Stomach (tissue), 9 donors: ENCODE data around the gene COL23A1. TPM values are rescaled to one million over a fixed set of nuclear protein-coding genes. Genes with fewer than 3 reads are reported as not detected.

ENCODE experiments used
- DNase-seq, 2 donors: peaks; one replicate each; pipeline versions ENCODE4 v3.0.0 to v3.0.0-alpha.2; 2013 to 2019
- H3K27ac ChIP-seq, 5 donors: fragments of 200-600 bp in 4 of 5; sonication (generic) in 4 of 5; one replicate each; pipeline ENCODE4 v1.5.1; 2013 to 2019; ENCODE audit warnings: mild to moderate bottlenecking in 1 of 5, moderate library complexity in 1 of 5
- H3K27me3 ChIP-seq, 3 donors: fragments of 200-600 bp; sonication (generic); one replicate each; pipeline ENCODE4 v1.5.1; 2017 to 2019; ENCODE audit warnings: mixed run types in 1 of 3
- H3K36me3 ChIP-seq, 4 donors: fragments of 200-600 bp; sonication (generic); 1 replicate in 3 of 4; 2 replicates in 1 of 4; pipeline ENCODE4 v1.5.1; 2016 to 2019
- H3K4me1 ChIP-seq, 4 donors: fragments of 200-600 bp; sonication (generic); one replicate each; pipeline ENCODE4 v1.5.1; 2016 to 2019
- H3K4me3 ChIP-seq, 4 donors: fragments of 200-600 bp; sonication (generic) in 3 of 4; one replicate each; pipeline ENCODE4 v1.5.1; 2016 to 2019; ENCODE audit warnings: mild to moderate bottlenecking in 1 of 4
- H3K9me3 ChIP-seq, 4 donors: fragments of 200-600 bp; sonication (generic); one replicate each; pipeline ENCODE4 v1.5.1; 2016 to 2019
- CTCF ChIP-seq, 7 experiments: fragments of 450-650 bp in 4 of 7; fragments of 200-600 bp in 3 of 7; sonication (generic) in 3 of 7; IDR thresholded peaks; one replicate each; pipeline ENCODE4 v1.5.1; 2016 to 2019; ENCODE audit warnings: antibody characterized with exemption in 7 of 7, control low read depth in 2 of 7, mild to moderate bottlenecking in 1 of 7
- EP300 ChIP-seq: sonication (generic); formaldehyde crosslinking; IDR thresholded peaks from one replicate; pipeline ENCODE4 v1.6.1; 2017; ENCODE audit warnings: antibody characterized with exemption
- POLR2A ChIP-seq, 4 donors: fragments of 450-650 bp; IDR thresholded peaks; one replicate each; pipeline ENCODE4 v1.6.1; 2016; ENCODE audit warnings: antibody characterized with exemption in 4 of 4, control low read depth in 2 of 4, mild to moderate bottlenecking in 1 of 4, moderate library complexity in 1 of 4
- POLR2AphosphoS5 ChIP-seq, 3 donors: sonication (generic); formaldehyde crosslinking; IDR thresholded peaks; one replicate each; pipeline ENCODE4 v1.6.1; 2016; ENCODE audit warnings: antibody characterized with exemption in 3 of 3
- WGBS, 5 donors: extraction: QIAGEN DNeasy Blood & Tissue Kit in 3 of 5; methylation state at CpG; one replicate each; pipeline versions ENCODE4 v1.1.5 to v1.1.7; 2013 to 2018; 5-methylcytosine and 5-hydroxymethylcytosine counted together
- intact Hi-C: fragments of 100-400 bp; cut with DNase I; formaldehyde crosslinking; loops from one replicate; pipeline ENCODE4 v1.15.1; 2023; ENCODE audit warnings: low total_unique reads
- polyA plus RNA-seq, 3 donors: library from polyadenylated mRNA; stranded (reverse); fragments of 200-250 nt; gene quantifications; one replicate each; pipeline ENCODE4 v1.2.3, GENCODE V29; 2013
- total RNA-seq, 5 donors: library from RNA; depleted of rRNA; stranded (reverse); fragments of >200 nt; gene quantifications; one replicate each; pipeline versions ENCODE4 v1.1.0 to v1.2.3, GENCODE V29; 2014 to 2016
- donor health status: healthy with polysubstance abuse.
- donor health status: Bipolar disorder and iron deficiency.
- donor health status: healthy.

COL23A1 gene
- total and polyA plus RNA-seq, 8 donors = under 0.01 to 7.0 (median 1.4) TPM

- Histone ChIP-seq H3K27me3 (peaks cover 0 to 48% (median 12%) of the 10 kb centered on the region in 3 donors), H3K27ac (no peak overlapping the region), H3K4me1 (peaks cover 0 to 7% (median 6%) of the 10 kb centered on the region in 4 donors), H3K36me3 (no peaks in the 10 kb centered on the region), H3K9me3 (peaks cover 4 to 13% (median 8%) of the 10 kb centered on the region in 4 donors), H3K4me3 (no peak overlapping the region)
- WGBS, 5 donors = 69 to 78% (median 75%) methylated on average over 9 of the region's 9 CpGs
- intact Hi-C loops = loop anchor here (10.0 kb wide), 1 partner anchor 307 kb away; no protein-coding TSS in a partner anchor
- no peak for TF ChIP-seq EP300
- no peak for TF ChIP-seq CTCF (IDR thresholded peaks at IDR 0.05)
- TF ChIP-seq POLR2AphosphoS5 (IDR thresholded peaks at IDR 0.05) = no peak
- no peak for TF ChIP-seq POLR2A (IDR thresholded peaks at IDR 0.05)
- no peak for DNase-seq
Measured at GRCh38 chr5:178277346-178277745, 312.8 kb downstream of the COL23A1 start.

GRCh38 chr5:178274781-178275537 lies 315.2 kb downstream of the COL23A1 start:
- Histone ChIP-seq H3K9me3 (peaks cover 4 to 13% (median 8%) of the 10 kb centered on the region in 4 donors), H3K27me3 (peaks cover 0 to 48% (median 12%) of the 10 kb centered on the region in 3 donors), H3K27ac (no peak overlapping the region), H3K36me3 (no peaks in the 10 kb centered on the region), H3K4me3 (no peak overlapping the region), H3K4me1 (peaks cover 0 to 4% (median 3%) of the 10 kb centered on the region in 4 donors)
- TF ChIP-seq CTCF (IDR thresholded peaks at IDR 0.05) (no peak), POLR2AphosphoS5 (IDR thresholded peaks at IDR 0.05) (no peak), POLR2A (IDR thresholded peaks at IDR 0.05) (no peak), EP300 (no peak)
- intact Hi-C loops = loop anchor here (10.0 kb wide), 1 partner anchor 310 kb away; no protein-coding TSS in a partner anchor
- 76 to 88% (median 83%) methylated on average over 17 to 20 of the region's 20 CpGs for WGBS, 5 donors
- peak in 1 of 2 donors; percentile 41 for DNase-seq

DNA sequence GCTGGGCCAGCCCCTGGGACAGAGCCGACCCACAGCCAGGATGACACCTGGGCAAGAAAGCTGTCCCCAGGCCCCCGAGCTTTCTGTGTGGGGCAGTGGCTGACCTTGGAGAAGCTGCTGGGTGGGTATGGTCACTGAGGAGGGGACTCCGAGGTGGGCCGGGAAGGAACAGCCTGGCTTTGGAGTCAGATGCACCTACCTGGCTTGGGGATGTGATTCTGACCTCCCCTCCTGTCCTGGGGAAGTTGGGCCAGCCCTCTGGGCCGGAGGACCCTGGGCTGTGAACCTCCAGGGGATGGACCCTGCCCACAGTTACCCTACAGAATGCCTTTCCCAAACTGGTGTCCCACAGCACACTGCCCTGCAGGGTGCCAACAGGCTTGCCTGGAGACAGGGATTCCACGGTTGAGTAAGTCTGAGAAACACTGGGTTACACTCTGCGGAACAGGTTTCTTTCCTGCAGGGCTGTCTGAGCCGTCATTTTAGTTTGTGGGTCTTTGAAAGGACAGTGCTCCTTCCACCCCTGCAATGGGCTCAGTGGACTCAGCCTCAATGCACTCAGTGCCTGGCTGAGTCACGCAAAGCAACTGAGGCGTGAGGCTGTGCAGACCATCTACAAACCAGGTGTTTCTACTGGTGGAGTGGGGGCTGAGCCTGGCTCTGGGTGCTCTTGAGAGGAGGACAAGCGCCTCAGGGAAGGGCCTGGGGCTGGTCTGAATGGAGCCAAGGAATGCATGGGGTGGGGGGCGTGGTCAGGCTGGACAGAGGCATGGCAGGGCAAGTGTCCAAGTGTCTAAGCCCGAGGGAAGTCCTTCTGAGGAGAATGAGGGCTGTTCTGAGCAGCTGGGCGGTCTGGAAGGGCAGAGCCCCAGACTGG lies 316.3 kb downstream of the COL23A1 start:
- TF ChIP-seq CTCF (IDR thresholded peaks at IDR 0.05) = no peak
- no peak for TF ChIP-seq EP300
- TF ChIP-seq POLR2A (IDR thresholded peaks at IDR 0.05) = no peak
- intact Hi-C loops = loop anchor here (10.0 kb wide), 1 partner anchor 311 kb away; no protein-coding TSS in a partner anchor
- Histone ChIP-seq H3K36me3 (no peaks in the 10 kb centered on the region), H3K4me3 (no peak overlapping the region), H3K4me1 (no peaks in the 10 kb centered on the region), H3K27me3 (peaks cover 0 to 42% (median 12%) of the 10 kb centered on the region in 3 donors), H3K9me3 (peaks cover 4 to 13% (median 8%) of the 10 kb centered on the region in 4 donors), H3K27ac (no peak overlapping the region)
- peak in 1 of 2 donors; percentile 52 for DNase-seq
- 58 to 67% (median 63%) methylated on average over 5 to 14 of the region's 14 CpGs for WGBS, 5 donors

DNA sequence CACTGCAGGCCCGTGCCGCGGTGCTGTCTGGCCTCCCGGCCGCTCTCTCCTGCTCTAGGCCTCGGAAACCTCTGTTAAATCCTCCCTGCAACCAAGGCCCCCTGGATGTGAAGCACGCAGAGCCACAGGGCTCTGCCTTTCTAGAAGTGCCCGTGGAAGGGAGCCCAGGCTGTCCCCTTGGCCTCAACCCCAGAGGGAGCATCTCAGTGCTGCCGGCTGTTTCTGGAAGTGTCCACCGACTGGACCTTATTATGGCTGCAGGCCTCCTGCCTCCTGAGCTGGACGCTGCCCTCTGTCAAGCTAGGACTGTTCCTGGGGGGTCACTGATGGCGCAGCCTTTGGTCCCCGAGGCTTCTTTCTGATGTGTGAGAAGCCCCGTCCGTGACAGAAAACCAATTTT lies 317.2 kb downstream of the COL23A1 start:
- WGBS, 5 donors = 83 to 90% (median 89%) methylated on average over 6 to 15 of the region's 15 CpGs
- peaks cover 0 to 35% (median 11%) of the 10 kb centered on the region in 3 donors for H3K27me3 ChIP-seq
- TF ChIP-seq CTCF (IDR thresholded peaks at IDR 0.05) = no peak
- TF ChIP-seq POLR2AphosphoS5 (IDR thresholded peaks at IDR 0.05) = no peak
- no peak for TF ChIP-seq EP300
- TF ChIP-seq POLR2A (IDR thresholded peaks at IDR 0.05) = no peak
- peaks cover 4 to 13% (median 8%) of the 10 kb centered on the region in 4 donors for H3K9me3 ChIP-seq
- H3K4me1 ChIP-seq = no peaks in the 10 kb centered on the region
- intact Hi-C loops = loop anchor here (10.0 kb wide), 1 partner anchor 312 kb away; no protein-coding TSS in a partner anchor
- H3K27ac ChIP-seq = no peak overlapping the region
- no peak for DNase-seq
- H3K4me3 ChIP-seq = no peak overlapping the region
- no peaks in the 10 kb centered on the region for H3K36me3 ChIP-seq
